ENCODE measurements around the gene SLC2A11. TPM values are rescaled to one million over a fixed set of nuclear protein-coding genes. Genes with fewer than 3 reads are reported as not detected.
"Not testable (repeated sequence)": the region's sequence is repeated elsewhere in the genome, so short reads cannot be mapped to it uniquely, and the experiment has no call there.

The SLC2A11 gene
- total RNA-seq, 1 experiment from 2014 or later = 1.9 TPM

GRCh38 chr22:23896523-23897186, 39.0 kb downstream of the SLC2A11 start:
- H3K9me3 ChIP-seq (replicated peaks) = peaks cover 8% of the 10 kb centered on the region; the same call in 1 of the 2 replicates
- H3K27me3 ChIP-seq = no peaks in the 10 kb centered on the region
- DNase-seq = no peak
- H3K4me3 ChIP-seq = no peak overlapping the region
- H3K4me1 ChIP-seq = 0 out of 2 replicates have a peak, but pooled peaks cover 3% of the 10 kb centered on the region
- no peak overlapping the region for H3K27ac ChIP-seq
- H3K36me3 ChIP-seq = peaks cover 19% of the 10 kb centered on the region

- H3K36me3 ChIP-seq = peaks cover 19% of the 10 kb centered on the region
- no peak overlapping the region for H3K4me3 ChIP-seq
- H3K4me1 ChIP-seq = 0 out of 2 replicates have a peak, but pooled peaks cover 3% of the 10 kb centered on the region
- no peak for DNase-seq
- H3K27me3 ChIP-seq = no peaks in the 10 kb centered on the region
- H3K27ac ChIP-seq = no peak overlapping the region
- peaks cover 3% of the 10 kb centered on the region; the same call in 1 of the 2 replicates for H3K9me3 ChIP-seq (replicated peaks)
These were observed 39.6 kb downstream of the SLC2A11 start for GRCh38 chr22:23897320-23897719.

- Histone ChIP-seq H3K4me3 (no peak overlapping the region), H3K9me3 (replicated peaks) (no peaks in the 10 kb centered on the region), H3K4me1 (peaks cover 8% of the 10 kb centered on the region; the same call in 1 of the 2 replicates), H3K27me3 (no peaks in the 10 kb centered on the region), H3K27ac (no peak overlapping the region), H3K36me3 (peaks cover 19% of the 10 kb centered on the region)
- DNase-seq = no peak
These were observed 40.6 kb downstream of the SLC2A11 start for GRCh38 chr22:23898006-23898974.

GRCh38 chr22:23899042-23899745, 41.5 kb downstream of the SLC2A11 start:
- peaks cover 12% of the 10 kb centered on the region; the same call in 1 of the 2 replicates for H3K4me1 ChIP-seq
- H3K36me3 ChIP-seq = peaks cover 19% of the 10 kb centered on the region
- no peak overlapping the region for H3K4me3 ChIP-seq
- no peak overlapping the region for H3K27ac ChIP-seq
- H3K27me3 ChIP-seq = no peaks in the 10 kb centered on the region
- H3K9me3 ChIP-seq (replicated peaks) = no peaks in the 10 kb centered on the region
- no peak for DNase-seq

GRCh38 chr22:23900227-23900626, 42.6 kb downstream of the SLC2A11 start:
- H3K4me1 ChIP-seq = peaks cover 22% of the 10 kb centered on the region
- H3K27me3 ChIP-seq; H3K9me3 ChIP-seq (replicated peaks); DNase-seq; H3K4me3 ChIP-seq; H3K27ac ChIP-seq: not testable (repeated sequence)
- peaks cover 18% of the 10 kb centered on the region for H3K36me3 ChIP-seq

GRCh38 chr22:23901600-23901999, 43.9 kb downstream of the SLC2A11 start:
- no peak overlapping the region for H3K4me3 ChIP-seq
- peaks cover 5% of the 10 kb centered on the region; the same call in 1 of the 2 replicates for H3K36me3 ChIP-seq
- no peak for DNase-seq
- no peaks in the 10 kb centered on the region for H3K27me3 ChIP-seq
- H3K4me1 ChIP-seq = peaks cover 25% of the 10 kb centered on the region
- no peaks in the 10 kb centered on the region for H3K9me3 ChIP-seq (replicated peaks)
- H3K27ac ChIP-seq = no peak overlapping the region

- Histone ChIP-seq H3K9me3 (replicated peaks) (no peaks in the 10 kb centered on the region), H3K4me3 (no peak overlapping the region), H3K4me1 (peaks cover 42% of the 10 kb centered on the region), H3K36me3 (no peaks in the 10 kb centered on the region), H3K27me3 (no peaks in the 10 kb centered on the region), H3K27ac (no peak overlapping the region)
- peak; percentile 31 to 44 for DNase-seq
These were observed 45.8 kb downstream of the SLC2A11 start for GRCh38 chr22:23903328-23903971.

- Histone ChIP-seq H3K27ac (peak overlapping the region; percentile 33; the same call in 1 of the 2 replicates), H3K9me3 (replicated peaks) (no peaks in the 10 kb centered on the region), H3K4me1 (peaks cover 54% of the 10 kb centered on the region), H3K4me3 (no peak overlapping the region), H3K27me3 (no peaks in the 10 kb centered on the region), H3K36me3 (no peaks in the 10 kb centered on the region)
- peak; percentile 49 to 73 for DNase-seq
These were observed 47.0 kb downstream of the SLC2A11 start for GRCh38 chr22:23904573-23905254.

GRCh38 chr22:23906641-23907040, 49.0 kb downstream of the SLC2A11 start:
- Histone ChIP-seq H3K36me3 (no peaks in the 10 kb centered on the region), H3K4me3 (no peak overlapping the region), H3K9me3 (replicated peaks) (no peaks in the 10 kb centered on the region), H3K4me1 (peaks cover 73% of the 10 kb centered on the region), H3K27ac (peak overlapping the region; percentile 38), H3K27me3 (no peaks in the 10 kb centered on the region)
- no peak for DNase-seq

GRCh38 chr22:23907423-23907822, 49.7 kb downstream of the SLC2A11 start:
- H3K27ac ChIP-seq = peak overlapping the region; percentile 38

GRCh38 chr22:23908587-23909205, 51.0 kb downstream of the SLC2A11 start:
- Histone ChIP-seq H3K27ac (no peak overlapping the region), H3K27me3 (no peaks in the 10 kb centered on the region), H3K4me1 (peaks cover 74% of the 10 kb centered on the region), H3K4me3 (no peak overlapping the region), H3K9me3 (replicated peaks) (peaks cover 7% of the 10 kb centered on the region), H3K36me3 (no peaks in the 10 kb centered on the region)
- DNase-seq = no peak

More at GRCh38 chr22:23907423-23907822, 49.7 kb downstream of the SLC2A11 start:
- peak overlapping the region; percentile 27 for H3K4me3 ChIP-seq
- H3K4me1 ChIP-seq = peaks cover 78% of the 10 kb centered on the region
- H3K27me3 ChIP-seq; H3K36me3 ChIP-seq; H3K9me3 ChIP-seq (replicated peaks): not testable (repeated sequence)
- DNase-seq = peak in 1 of 2 experiments; percentile 34

GRCh38 chr22:23909296-23909898, 51.7 kb downstream of the SLC2A11 start:
- no peak overlapping the region for H3K27ac ChIP-seq
- H3K36me3 ChIP-seq = no peaks in the 10 kb centered on the region
- peaks cover 7% of the 10 kb centered on the region for H3K9me3 ChIP-seq (replicated peaks)
- H3K4me3 ChIP-seq = no peak overlapping the region
- peaks cover 74% of the 10 kb centered on the region for H3K4me1 ChIP-seq
- no peak for DNase-seq
- H3K27me3 ChIP-seq = no peaks in the 10 kb centered on the region
